A673 (cell line): ENCODE results near the gene TRPC4AP. TPM values are rescaled to one million over a fixed set of nuclear protein-coding genes. Genes with fewer than 3 reads are reported as not detected.

ENCODE experiments used
- BruUV-seq: library from RNA; stranded (reverse); fragments of 400-500 nt; replicated peaks from 2 replicates; lab custom pipeline; 2021; lab: Mats Ljungman, UMichigan
- CTCF ChIA-PET: fragments of 300-600 bp; sonication (Branson Sonifier 250); formaldehyde crosslinking; loops from one replicate; lab custom pipeline; 2022; ENCODE audit warnings: antibody characterized with exemption; lab: Charles Lee
- POLR2A ChIA-PET: fragments of 300-600 bp; sonication (Branson Sonifier 250); formaldehyde crosslinking; loops from one replicate; lab custom pipeline; 2022; ENCODE audit warnings: antibody characterized with exemption; ENCODE audit not compliant: low non-redundant PET; lab: Charles Lee
- DNase-seq: peaks from one replicate; pipeline ENCODE4 v3.0.0-alpha.2; 2015; ENCODE audit warnings: low spot score
- H3K27ac ChIP-seq: fragments of 200-600 bp; sonication (generic); 2 replicates; pipeline ENCODE4 v1.5.1; 2016; ENCODE audit warnings: mixed run types, low read depth, mild to moderate bottlenecking, mixed read lengths, antibody characterized with exemption, low read length; ENCODE audit not compliant: poor library complexity, severe bottlenecking
- H3K27me3 ChIP-seq: fragments of 200-600 bp; sonication (generic); replicated peaks from 2 replicates; pipeline ENCODE4 v1.6.1; 2017; ENCODE audit warnings: mixed run types, low read depth, mild to moderate bottlenecking, mixed read lengths, antibody characterized with exemption, low read length; ENCODE audit not compliant: insufficient read depth, poor library complexity
- H3K36me3 ChIP-seq: fragments of 200-600 bp; sonication (generic); 2 replicates; pipeline ENCODE4 v1.6.1; 2016; ENCODE audit warnings: mixed run types, mild to moderate bottlenecking, mixed read lengths, antibody characterized with exemption, low read length; ENCODE audit not compliant: insufficient read depth, poor library complexity, severe bottlenecking
- H3K4me1 ChIP-seq: fragments of 200-600 bp; sonication (generic); 2 replicates; pipeline ENCODE4 v1.6.1; 2017; ENCODE audit warnings: mixed run types, mild to moderate bottlenecking, mixed read lengths, antibody characterized with exemption, low read length; ENCODE audit not compliant: insufficient read depth, poor library complexity, severe bottlenecking
- H3K4me3 ChIP-seq: fragments of 200-600 bp; sonication (generic); 2 replicates; pipeline ENCODE4 v1.5.1; 2016; ENCODE audit warnings: low read depth, mixed run types, mild to moderate bottlenecking, mixed read lengths, low read length; ENCODE audit not compliant: poor library complexity, severe bottlenecking
- H3K9me3 ChIP-seq: fragments of 200-600 bp; sonication (generic); 2 replicates; pipeline ENCODE4 v1.6.1; 2016; ENCODE audit warnings: mixed run types, low read depth, mild to moderate bottlenecking, mixed read lengths, antibody characterized with exemption, low read length; ENCODE audit not compliant: poor library complexity, severe bottlenecking
- CTCF ChIP-seq: fragments of 300-800, 200-600 bp; sonication (generic); conservative IDR thresholded peaks from 2 replicates; pipeline ENCODE4 v1.5.1; 2017; ENCODE audit warnings: low read depth, mild to moderate bottlenecking, antibody characterized with exemption, low read length, moderate library complexity, mixed read lengths
- EZH2 ChIP-seq: fragments of 200-600 bp; sonication (generic); IDR thresholded peaks from 2 replicates; pipeline ENCODE4 v1.6.1; 2017; ENCODE audit warnings: borderline replicate concordance, low read depth, mild to moderate bottlenecking, mixed read lengths, antibody characterized with exemption, low read length; ENCODE audit not compliant: poor library complexity, severe bottlenecking
- intact Hi-C: fragments of 100-400 bp; cut with micrococcal nuclease; formaldehyde crosslinking; loops from one replicate; pipeline ENCODE4 v1.10.0; 2022; ENCODE audit not compliant: unreplicated experiment
- total RNA-seq: library from RNA; stranded (reverse); gene quantifications from 2 replicates; pipeline ENCODE4 v1.2.3, GENCODE V29; 2021

Gene TRPC4AP
- total RNA-seq, 1 experiment from 2014 or later, result 34.6 TPM

- Histone ChIP-seq H3K27ac (no peak overlapping the region), H3K9me3 (no peaks in the 10 kb centered on the region), H3K4me3 (no peak overlapping the region), H3K36me3 (peaks cover 6% of the 10 kb centered on the region), H3K27me3 (no peaks in the 10 kb centered on the region), H3K4me1 (no peaks in the 10 kb centered on the region)
- ChIA-PET POLR2A (no interaction called here), CTCF (no interaction called here)
- TF ChIP-seq EZH2 (no peak), CTCF (no peak)
- DNase-seq, result no peak
- intact Hi-C loops, result no loop called here
- no TSS peak for BruUV-seq
Measured at GRCh38 chr20:34992751-34993417, 99.7 kb downstream of the TRPC4AP start.

- no peak for DNase-seq
- TF ChIP-seq EZH2, result no peak
- no peak for TF ChIP-seq CTCF
- no peak overlapping the region for H3K4me3 ChIP-seq
- CTCF ChIA-PET, result no interaction called here
- no peaks in the 10 kb centered on the region for H3K9me3 ChIP-seq
- H3K27ac ChIP-seq, result no peak overlapping the region
- no peaks in the 10 kb centered on the region for H3K27me3 ChIP-seq
- POLR2A ChIA-PET, result no interaction called here
- no peaks in the 10 kb centered on the region for H3K4me1 ChIP-seq
- no peaks in the 10 kb centered on the region for H3K36me3 ChIP-seq
- intact Hi-C loops, result no loop called here
- BruUV-seq, result no TSS peak
Measured at GRCh38 chr20:34990661-34991214, 101.9 kb downstream of the TRPC4AP start.

GRCh38 chr20:34990231-34990630, 102.4 kb downstream of the TRPC4AP start:
- Histone ChIP-seq H3K36me3 (no peaks in the 10 kb centered on the region), H3K9me3 (no peaks in the 10 kb centered on the region), H3K4me3 (no peak overlapping the region), H3K27me3 (no peaks in the 10 kb centered on the region), H3K4me1 (no peaks in the 10 kb centered on the region), H3K27ac (no peak overlapping the region)
- TF ChIP-seq CTCF, result no peak
- TF ChIP-seq EZH2, result no peak
- no peak for DNase-seq
- no TSS peak for BruUV-seq
- ChIA-PET CTCF (no interaction called here), POLR2A (no interaction called here)
- intact Hi-C loops, result no loop called here
